Adipose tissue (tissue), 3 donors: ENCODE measurements around the gene FBXO40. TPM values are rescaled to one million over a fixed set of nuclear protein-coding genes. Genes with fewer than 3 reads are reported as not detected.
"Not testable (repeated sequence)": the region's sequence is repeated elsewhere in the genome, so short reads cannot be mapped to it uniquely, and the experiment has no call there.

Experiments used
- H3K27ac ChIP-seq: one replicate; pipeline ENCODE4 v1.5.1; 2013; ENCODE audit warnings: low read depth, low read length
- WGBS, 3 donors: extraction: QIAGEN DNeasy Blood & Tissue Kit; methylation state at CpG; one replicate each; pipeline ENCODE4 v1.1.7; 2013; 5-methylcytosine and 5-hydroxymethylcytosine counted together
- polyA plus RNA-seq, 3 donors: library from polyadenylated mRNA; stranded (reverse); fragments of 200-250 nt; gene quantifications; one replicate each; pipeline ENCODE4 v1.2.3, GENCODE V29; 2013
- donor health status: healthy with polysubstance abuse.
- donor health status: Bipolar disorder and iron deficiency.
- donor health status: healthy.

The FBXO40 gene
- polyA plus RNA-seq = under 1 TPM; under 0.01 to 0.07 (median 0.02) TPM

GRCh38 chr3:121592856-121593702 is at the start of gene FBXO40:
FBXO40 (plus strand) TSS chr3:121593379; CDS start chr3:121620576, 27,197 bp downstream.
- no peak within 1 kb of the TSS for H3K27ac ChIP-seq
- WGBS, 3 donors = 43 to 55% (median 49%) methylated on average over 11 of the region's 11 CpGs

- 2 to 6% (median 4%) methylated on average over 18 of the region's 18 CpGs for WGBS, 3 donors
- no peak overlapping the region for H3K27ac ChIP-seq
Measured at GRCh38 chr3:121545049-121545573, 48.1 kb upstream of the FBXO40 start.

GRCh38 chr3:121545574-121546455 is 47.4 kb upstream of the FBXO40 start, which contains the start of gene POLQ:
POLQ (minus strand) TSS chr3:121545988; CDS start chr3:121545877, 111 bp downstream.
- H3K27ac ChIP-seq = no peak within 1 kb of the TSS
- 0% methylated on average over 42 of the region's 42 CpGs for WGBS, 3 donors

GRCh38 chr3:121552379-121552778 is 40.8 kb upstream of the FBXO40 start:
- WGBS, 3 donors = 40 to 65% (median 41%) methylated on average over 4 of the region's 4 CpGs
- no peak overlapping the region for H3K27ac ChIP-seq

GRCh38 chr3:121552797-121553196 is 40.4 kb upstream of the FBXO40 start:
- no peak overlapping the region for H3K27ac ChIP-seq
- 75 to 87% (median 81%) methylated on average over 3 of the region's 3 CpGs for WGBS, 3 donors

- H3K27ac ChIP-seq = no peak overlapping the region
- WGBS, 3 donors = 89 to 95% (median 91%) methylated on average over 5 of the region's 5 CpGs
Measured at GRCh38 chr3:121557426-121557934, 35.7 kb upstream of the FBXO40 start.

GRCh38 chr3:121562148-121562547 is 31.0 kb upstream of the FBXO40 start:
- no peak overlapping the region for H3K27ac ChIP-seq

GRCh38 chr3:121566773-121567172 is 26.4 kb upstream of the FBXO40 start:
- no peak overlapping the region for H3K27ac ChIP-seq
- 77 to 92% (median 84%) methylated on average over 9 of the region's 9 CpGs for WGBS, 3 donors

GRCh38 chr3:121567649-121568048 is 25.5 kb upstream of the FBXO40 start, which contains the start of gene ARGFX:
ARGFX (plus strand) TSS chr3:121567949; CDS start chr3:121570714, 2,765 bp downstream.
- no peak within 1 kb of the TSS for H3K27ac ChIP-seq
- 87 to 95% (median 89%) methylated on average over 5 of the region's 5 CpGs for WGBS, 3 donors

- H3K27ac ChIP-seq = no peak overlapping the region
- WGBS, 3 donors = 36 to 66% (median 65%) methylated on average over 6 of the region's 6 CpGs
Measured at GRCh38 chr3:121574449-121574848, 18.7 kb upstream of the FBXO40 start.

GRCh38 chr3:121581691-121582090 is 11.5 kb upstream of the FBXO40 start:
- WGBS, 3 donors = 63 to 73% (median 66%) methylated on average over 2 of the region's 2 CpGs
- no peak overlapping the region for H3K27ac ChIP-seq

GRCh38 chr3:121584418-121584817 is 8.8 kb upstream of the FBXO40 start:
- no peak overlapping the region for H3K27ac ChIP-seq
- WGBS, 3 donors = 79 to 88% (median 86%) methylated on average over 1 of the region's 1 CpG

GRCh38 chr3:121593806-121594205 is 627 bp downstream of the FBXO40 start:
- 90 to 96% (median 93%) methylated on average over 4 of the region's 4 CpGs for WGBS, 3 donors
- H3K27ac ChIP-seq = not testable (repeated sequence)

- WGBS, 3 donors = 51 to 76% (median 56%) methylated on average over 2 of the region's 2 CpGs
- no peak overlapping the region for H3K27ac ChIP-seq
Measured at GRCh38 chr3:121594850-121595249, 1.7 kb downstream of the FBXO40 start.

GRCh38 chr3:121595765-121596406 is 2.7 kb downstream of the FBXO40 start:
- 82 to 89% (median 87%) methylated on average over 4 of the region's 4 CpGs for WGBS, 3 donors

GRCh38 chr3:121598564-121598963 is 5.4 kb downstream of the FBXO40 start:
- H3K27ac ChIP-seq = no peak overlapping the region
- 86 to 91% (median 88%) methylated on average over 2 of the region's 2 CpGs for WGBS, 3 donors

More at GRCh38 chr3:121595765-121596406, 2.7 kb downstream of the FBXO40 start:
- H3K27ac ChIP-seq = no peak overlapping the region

- H3K27ac ChIP-seq = not testable (repeated sequence)
- WGBS, 3 donors = 90 to 100% (median 93%) methylated on average over 2 of the region's 2 CpGs
Measured at GRCh38 chr3:121599900-121600299, 6.7 kb downstream of the FBXO40 start.

- WGBS, 3 donors = 20 to 40% (median 33%) methylated on average over 4 of the region's 4 CpGs
- no peak overlapping the region for H3K27ac ChIP-seq
Measured at GRCh38 chr3:121601212-121601812, 8.1 kb downstream of the FBXO40 start.
